PC-9 (cell line): ENCODE data around the gene DNAJC13.

Source experiments
- CTCF ChIP-seq: fragments of 200-600 bp; sonication (generic); conservative IDR thresholded peaks from 2 replicates; pipeline ENCODE4 v1.6.1; 2017; ENCODE audit warnings: mixed run types, antibody characterized with exemption, mild to moderate bottlenecking, moderate library complexity
- EZH2 ChIP-seq: fragments of 200-600 bp; sonication (generic); IDR thresholded peaks from 2 replicates; pipeline ENCODE4 v1.8.0; 2017; ENCODE audit warnings: antibody characterized with exemption, low read depth

GRCh38 chr3:132378048-132378762 is 39.1 kb upstream of the DNAJC13 start:
- TF ChIP-seq CTCF: no peak
- TF ChIP-seq EZH2: no peak
